Endothelial cell of umbilical vein (primary cell): ENCODE measurements around the gene TBX2. TPM values are rescaled to one million over a fixed set of nuclear protein-coding genes. Genes with fewer than 3 reads are reported as not detected.

Experiments used
- BruUV-seq: library from RNA; stranded (reverse); fragments of 400-500 nt; replicated peaks from 2 replicates; lab custom pipeline; 2021; lab: Mats Ljungman, UMichigan
- CTCF ChIA-PET: fragments of 300-600, 350-600 bp; sonication (Branson Sonifier 250); formaldehyde crosslinking; loops from one replicate; lab custom pipeline; 2021; ENCODE audit warnings: antibody characterized with exemption, inconsistent platforms; lab: Charles Lee
- POLR2A ChIA-PET: fragments of 300-600, 350-600 bp; sonication (Branson Sonifier 250); formaldehyde crosslinking; loops from one replicate; lab custom pipeline; 2021; ENCODE audit warnings: antibody characterized with exemption, inconsistent platforms; lab: Charles Lee
- DNase-seq: peaks from one replicate; pipeline ENCODE4 v3.0.0-alpha.2; 2011; ENCODE audit warnings: low read depth, low spot score
- FAIRE-seq: peaks from 2 replicates; lab custom pipeline; 2011; peaks lifted over from hg19 to GRCh38; lab: Jason Lieb, UNC
- H2AFZ ChIP-seq: 2 replicates; pipeline ENCODE4 v1.6.0; 2012; ENCODE audit warnings: low read depth, low read length, control low read depth, inconsistent platforms
- H3K27ac ChIP-seq: 2 replicates; pipeline ENCODE4 v1.5.1; 2011; ENCODE audit warnings: low read depth, mild to moderate bottlenecking, control low read depth, low read length, moderate library complexity; ENCODE audit not compliant: insufficient read depth
- H3K27me3 ChIP-seq, 2 experiments: 2 replicates each; pipeline versions ENCODE4 v1.6.0 to v1.6.1; 2011; ENCODE audit warnings: low read length in 2 of 2, mixed read lengths in 1 of 2; ENCODE audit not compliant: control insufficient read depth in 2 of 2, insufficient read depth in 2 of 2
- H3K36me3 ChIP-seq, 2 experiments: 2 replicates in 1 of 2; 3 replicates in 1 of 2; pipeline ENCODE4 v1.5.1; 2011; ENCODE audit warnings: low read length in 2 of 2, mild to moderate bottlenecking in 1 of 2, moderate library complexity in 1 of 2; ENCODE audit not compliant: control insufficient read depth in 2 of 2, insufficient read depth in 2 of 2; ENCODE audit errors: extremely low read depth in 1 of 2
- H3K4me1 ChIP-seq: 3 replicates; pipeline ENCODE4 v1.5.1; 2011; ENCODE audit warnings: mild to moderate bottlenecking, low read length; ENCODE audit not compliant: control insufficient read depth, insufficient read depth; ENCODE audit errors: extremely low read depth
- H3K4me2 ChIP-seq: 2 replicates; pipeline ENCODE4 v1.6.1; 2011; ENCODE audit warnings: low read length, control low read depth, mixed read lengths; ENCODE audit not compliant: insufficient read depth
- H3K4me3 ChIP-seq, 3 experiments: fragments of 200-600 bp in 1 of 3; sonication (generic), shearing (Covaris generic) in 1 of 3; replicated peaks in 1 of 3; 2 replicates each; pipeline ENCODE4 v1.5.1; 2011 to 2016; ENCODE audit warnings: control low read depth in 3 of 3, low read length in 3 of 3, mild to moderate bottlenecking in 2 of 3, inconsistent platforms in 1 of 3, low read depth in 1 of 3, moderate library complexity in 1 of 3; ENCODE audit not compliant: insufficient read depth in 1 of 3
- H3K79me2 ChIP-seq: 2 replicates; pipeline ENCODE4 v1.6.0; 2012; ENCODE audit warnings: low read length, inconsistent platforms; ENCODE audit not compliant: control insufficient read depth, insufficient read depth
- H3K9ac ChIP-seq: replicated peaks from 2 replicates; pipeline ENCODE3; 2011; ENCODE audit warnings: low read length, control low read depth; ENCODE audit not compliant: insufficient read depth; ENCODE audit errors: extremely low read depth
- H3K9me1 ChIP-seq: replicated peaks from 3 replicates; pipeline ENCODE4 v1.6.0; 2011; ENCODE audit warnings: mild to moderate bottlenecking, low read length; ENCODE audit not compliant: control insufficient read depth, insufficient read depth; ENCODE audit errors: extremely low read depth
- H3K9me3 ChIP-seq: replicated peaks from 2 replicates; pipeline ENCODE4 v1.5.1; 2012; ENCODE audit warnings: low read length, inconsistent platforms; ENCODE audit not compliant: control insufficient read depth, insufficient read depth
- H4K20me1 ChIP-seq: replicated peaks from 2 replicates; pipeline ENCODE3; 2011; ENCODE audit warnings: mild to moderate bottlenecking, low read length; ENCODE audit not compliant: control insufficient read depth, insufficient read depth; ENCODE audit errors: extremely low read depth
- EZH2 ChIP-seq: IDR thresholded peaks from 2 replicates; pipeline ENCODE4 v1.6.1; 2012; ENCODE audit warnings: borderline replicate concordance, low read depth, mild to moderate bottlenecking, moderate library complexity, low read length, inconsistent platforms; ENCODE audit not compliant: severe bottlenecking
- FOS ChIP-seq: IDR thresholded peaks from 2 replicates; pipeline ENCODE4 v1.6.1; 2011; ENCODE audit warnings: mild to moderate bottlenecking, low read length, moderate library complexity, borderline replicate concordance; ENCODE audit not compliant: insufficient read depth
- GATA2 ChIP-seq: IDR thresholded peaks from 2 replicates; pipeline ENCODE4 v1.7.0; 2011; ENCODE audit warnings: low read depth, mild to moderate bottlenecking, moderate library complexity, mixed read lengths, low read length; ENCODE audit not compliant: insufficient read length, insufficient read depth
- JUN ChIP-seq: IDR thresholded peaks from 2 replicates; pipeline ENCODE4 v1.6.1; 2011; ENCODE audit warnings: borderline replicate concordance, low read depth; ENCODE audit not compliant: insufficient read length, insufficient read depth
- MAX ChIP-seq: IDR thresholded peaks from 2 replicates; pipeline ENCODE4 v1.6.1; 2011; ENCODE audit not compliant: insufficient read depth, insufficient read length
- MYC ChIP-seq: IDR thresholded peaks from one replicate; pipeline ENCODE4 v1.6.1; 2011; ENCODE audit warnings: mild to moderate bottlenecking, low read depth, low read length
- POLR2A ChIP-seq: IDR thresholded peaks from 2 replicates; pipeline ENCODE4 v1.6.1; 2012; ENCODE audit warnings: low read depth, mild to moderate bottlenecking, control low read depth, low read length
- POLR2AphosphoS5 ChIP-seq: IDR thresholded peaks from 2 replicates; pipeline ENCODE4 v1.6.1; 2012; ENCODE audit warnings: low read depth, mild to moderate bottlenecking, control low read depth, low read length, moderate library complexity; ENCODE audit not compliant: insufficient read depth
- dilution Hi-C: fragments of 300-500 bp; cut with MboI; formaldehyde crosslinking; loops from one replicate; pipeline ENCODE4 v1.15.0; 2019; ENCODE audit warnings: low sequenced_read_pairs; ENCODE audit not compliant: extremely low pct_ligation_motif_present
- intact Hi-C: fragments of 100-400 bp; cut with micrococcal nuclease; formaldehyde crosslinking; loops from one replicate; pipeline ENCODE4 v1.10.0; 2022
- polyA plus RNA-seq, 4 experiments: library from polyadenylated mRNA; depleted of rRNA in 3 of 4; stranded (reverse) in 3 of 4; unstranded in 1 of 4; fragments of >200 nt; gene quantifications; 2 replicates each; pipeline versions ENCODE4 v1.2.1 to v1.2.3, GENCODE V29; 2011 to 2012; ENCODE audit warnings: missing spikeins in 1 of 4
- total RNA-seq: library from RNA; stranded (reverse); gene quantifications from 2 replicates; pipeline ENCODE4 v1.2.3, GENCODE V29; 2021
- TF ChIP-seq, protein P1 (sequence below), 2 donors: IDR thresholded peaks; 1 replicate in 1 of 2; 2 replicates in 1 of 2; pipeline ENCODE4 v1.5.1; 2011; ENCODE audit warnings: low read length in 2 of 2, mild to moderate bottlenecking in 2 of 2, moderate library complexity in 2 of 2, control low read depth in 1 of 2, inconsistent platforms in 1 of 2, low read depth in 1 of 2; ENCODE audit not compliant: insufficient read depth in 1 of 2; ENCODE audit errors: extremely low read depth in 1 of 2

Gene TBX2
- total and polyA plus RNA-seq, 2 donors (not counting 3 experiments of a cell fraction or from before 2014, with no cell fraction given): not detected

- Histone ChIP-seq H3K79me2 (no peaks in the 10 kb centered on the region), H3K27me3 (peaks cover 27 to 33% of the 10 kb centered on the region in 2 experiments), H3K9me1 (no peaks in the 10 kb centered on the region), H3K9me3 (no peaks in the 10 kb centered on the region), H3K4me2 (no peak overlapping the region), H3K27ac (no peak overlapping the region), H3K4me1 (no peaks in the 10 kb centered on the region), H2AFZ (no peak overlapping the region), H3K4me3 (no peak overlapping the region), H3K36me3 (no peaks in the 10 kb centered on the region), H3K9ac (no peak overlapping the region), H4K20me1 (no peaks in the 10 kb centered on the region)
- DNase-seq: no peak
- FAIRE-seq: no peak
- dilution Hi-C loops (no loop called here), intact Hi-C loops (no loop called here)
- TF ChIP-seq, protein P1, sequence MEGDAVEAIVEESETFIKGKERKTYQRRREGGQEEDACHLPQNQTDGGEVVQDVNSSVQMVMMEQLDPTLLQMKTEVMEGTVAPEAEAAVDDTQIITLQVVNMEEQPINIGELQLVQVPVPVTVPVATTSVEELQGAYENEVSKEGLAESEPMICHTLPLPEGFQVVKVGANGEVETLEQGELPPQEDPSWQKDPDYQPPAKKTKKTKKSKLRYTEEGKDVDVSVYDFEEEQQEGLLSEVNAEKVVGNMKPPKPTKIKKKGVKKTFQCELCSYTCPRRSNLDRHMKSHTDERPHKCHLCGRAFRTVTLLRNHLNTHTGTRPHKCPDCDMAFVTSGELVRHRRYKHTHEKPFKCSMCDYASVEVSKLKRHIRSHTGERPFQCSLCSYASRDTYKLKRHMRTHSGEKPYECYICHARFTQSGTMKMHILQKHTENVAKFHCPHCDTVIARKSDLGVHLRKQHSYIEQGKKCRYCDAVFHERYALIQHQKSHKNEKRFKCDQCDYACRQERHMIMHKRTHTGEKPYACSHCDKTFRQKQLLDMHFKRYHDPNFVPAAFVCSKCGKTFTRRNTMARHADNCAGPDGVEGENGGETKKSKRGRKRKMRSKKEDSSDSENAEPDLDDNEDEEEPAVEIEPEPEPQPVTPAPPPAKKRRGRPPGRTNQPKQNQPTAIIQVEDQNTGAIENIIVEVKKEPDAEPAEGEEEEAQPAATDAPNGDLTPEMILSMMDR (IDR thresholded peaks at IDR 0.05; ENCODE audit: extremely low read depth in 1 of 2, insufficient read depth in 1 of 2, low read depth in 1 of 2, low read length in 2 of 2): no peak
- no peak for TF ChIP-seq FOS
- TF ChIP-seq JUN: no peak
- TF ChIP-seq POLR2A: no peak
- no peak for TF ChIP-seq MAX
- TF ChIP-seq EZH2: no peak
- TF ChIP-seq POLR2AphosphoS5: no peak
- TF ChIP-seq GATA2: no peak
- no peak for TF ChIP-seq MYC
- ChIA-PET CTCF (interaction anchor here (0.9 to 1.8 kb wide), 4 partner anchors 14 to 672 kb away, joined by 3 to 11 read pairs (median 8); no protein-coding TSS in a partner anchor), POLR2A (no interaction called here)
- no TSS peak for BruUV-seq
Measured at GRCh38 chr17:61392679-61393078, 7.0 kb upstream of the TBX2 start.
